Measurements from ENCODE around the gene GSTM3.
"Not testable (repeated sequence)": the region's sequence is repeated elsewhere in the genome, so short reads cannot be mapped to it uniquely, and the experiment has no call there.

The GSTM3 gene

GRCh38 chr1:109705411-109705810, 35.4 kb downstream of the GSTM3 start:
- no peak for TF ChIP-seq CTCF (IDR thresholded peaks at IDR 0.05; ENCODE audit: insufficient read depth, low read depth, low read length, missing control alignments)
- no peak overlapping the region for H3K4me3 ChIP-seq (ENCODE audit: low read length)
- no peak for DNase-seq (ENCODE audit: low read depth)

- peak; percentile 2 for TF ChIP-seq CTCF (IDR thresholded peaks at IDR 0.05; ENCODE audit: insufficient read depth, low read depth, low read length, missing control alignments)
- DNase-seq (ENCODE audit: low read depth): no peak
- H3K4me3 ChIP-seq (ENCODE audit: low read length): no peak overlapping the region
Measured at GRCh38 chr1:109704173-109704572, 36.7 kb downstream of the GSTM3 start.

GRCh38 chr1:109702940-109703339, 37.9 kb downstream of the GSTM3 start:
- not testable (repeated sequence) for DNase-seq (ENCODE audit: low read depth); H3K4me3 ChIP-seq (ENCODE audit: low read length)

DNA sequence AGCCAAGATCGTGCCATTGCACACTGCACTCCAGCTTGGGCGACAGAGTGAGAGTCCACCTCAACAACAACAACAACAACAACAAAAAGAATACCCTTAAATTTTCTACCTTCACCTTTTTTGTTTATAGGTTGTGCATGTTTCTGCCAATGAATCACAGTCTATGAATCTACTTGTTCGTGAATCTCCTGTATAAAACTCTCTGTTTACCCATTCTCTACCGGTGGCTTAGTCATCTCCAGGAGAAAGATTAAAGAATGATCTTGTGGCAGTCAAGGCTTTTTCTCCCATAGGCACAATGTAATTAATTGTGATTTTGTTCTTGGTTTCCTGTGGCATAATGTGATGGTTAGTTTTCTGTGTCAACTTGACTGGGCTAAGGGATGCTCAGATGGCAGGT, 43.0 kb downstream of the GSTM3 start:
- not testable (repeated sequence) for H3K4me3 ChIP-seq (ENCODE audit: low read length); DNase-seq (ENCODE audit: low read depth)

GRCh38 chr1:109697066-109697465, 43.8 kb downstream of the GSTM3 start:
- TF ChIP-seq CTCF (IDR thresholded peaks at IDR 0.05; ENCODE audit: insufficient read depth, low read depth, low read length, missing control alignments): no peak
- no peak overlapping the region for H3K4me3 ChIP-seq (ENCODE audit: low read length)
- no peak for DNase-seq (ENCODE audit: low read depth)

GRCh38 chr1:109695138-109695537, 45.7 kb downstream of the GSTM3 start:
- DNase-seq (ENCODE audit: low read depth); H3K4me3 ChIP-seq (ENCODE audit: low read length): not testable (repeated sequence)

DNA sequence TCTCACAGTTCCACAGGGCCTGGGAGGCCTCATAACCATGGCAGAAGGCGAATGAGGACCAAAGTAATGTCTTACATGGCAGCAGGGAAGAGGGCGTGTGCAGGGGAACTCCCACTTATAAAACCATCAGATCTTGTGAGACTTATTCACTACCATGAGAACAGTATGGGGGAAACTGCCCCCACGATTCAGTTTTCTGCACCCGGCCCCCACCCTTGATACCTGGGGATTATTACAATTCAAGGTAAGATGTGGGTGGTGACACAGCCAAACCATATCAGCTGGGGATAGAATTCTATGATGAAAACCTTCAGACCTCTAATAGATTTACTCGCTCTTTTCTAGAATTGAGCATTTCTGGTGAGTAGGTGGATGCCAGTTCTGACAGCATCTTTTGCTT, 46.4 kb downstream of the GSTM3 start:
- H3K4me3 ChIP-seq (ENCODE audit: low read length); DNase-seq (ENCODE audit: low read depth): not testable (repeated sequence)

DNA sequence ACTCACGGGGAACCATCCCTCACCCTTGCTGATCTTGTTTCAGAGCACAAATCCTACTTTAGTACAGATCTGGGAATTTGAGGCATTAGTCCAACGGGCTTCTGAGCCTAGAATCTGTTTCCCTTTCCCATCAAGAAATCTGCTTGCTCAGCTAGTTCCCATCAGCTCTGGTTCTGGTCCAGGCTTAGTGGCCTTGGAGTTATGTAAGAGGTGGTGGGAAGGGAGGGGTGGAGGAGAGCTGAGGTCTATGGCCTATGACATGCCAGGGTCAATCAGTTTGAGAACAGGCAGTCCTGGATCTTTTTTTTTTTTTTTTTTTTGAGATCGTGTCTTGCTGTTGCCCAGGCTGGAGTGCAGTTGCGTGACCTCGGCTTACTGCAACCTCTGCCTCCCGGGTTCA, 49.1 kb downstream of the GSTM3 start:
- DNase-seq (ENCODE audit: low read depth): no peak
- no peak for TF ChIP-seq CTCF (IDR thresholded peaks at IDR 0.05; ENCODE audit: insufficient read depth, low read depth, low read length, missing control alignments)
- H3K4me3 ChIP-seq (ENCODE audit: low read length): no peak overlapping the region

- no peak overlapping the region for H3K4me3 ChIP-seq (ENCODE audit: low read length)
- TF ChIP-seq CTCF (IDR thresholded peaks at IDR 0.05; ENCODE audit: insufficient read depth, low read depth, low read length, missing control alignments): no peak
- no peak for DNase-seq (ENCODE audit: low read depth)
Measured at GRCh38 chr1:109689844-109690405, 50.9 kb downstream of the GSTM3 start.

Measured in epithelial cell of esophagus (primary cell).